Suppressor macrophage (primary cell): ENCODE measurements around the gene ENDOV.

Experiments used
- DNase-seq, 4 experiments: peaks; one replicate each; pipeline ENCODE4 v3.0.0-alpha.2; 2020 to 2022

ENDOV gene

DNA sequence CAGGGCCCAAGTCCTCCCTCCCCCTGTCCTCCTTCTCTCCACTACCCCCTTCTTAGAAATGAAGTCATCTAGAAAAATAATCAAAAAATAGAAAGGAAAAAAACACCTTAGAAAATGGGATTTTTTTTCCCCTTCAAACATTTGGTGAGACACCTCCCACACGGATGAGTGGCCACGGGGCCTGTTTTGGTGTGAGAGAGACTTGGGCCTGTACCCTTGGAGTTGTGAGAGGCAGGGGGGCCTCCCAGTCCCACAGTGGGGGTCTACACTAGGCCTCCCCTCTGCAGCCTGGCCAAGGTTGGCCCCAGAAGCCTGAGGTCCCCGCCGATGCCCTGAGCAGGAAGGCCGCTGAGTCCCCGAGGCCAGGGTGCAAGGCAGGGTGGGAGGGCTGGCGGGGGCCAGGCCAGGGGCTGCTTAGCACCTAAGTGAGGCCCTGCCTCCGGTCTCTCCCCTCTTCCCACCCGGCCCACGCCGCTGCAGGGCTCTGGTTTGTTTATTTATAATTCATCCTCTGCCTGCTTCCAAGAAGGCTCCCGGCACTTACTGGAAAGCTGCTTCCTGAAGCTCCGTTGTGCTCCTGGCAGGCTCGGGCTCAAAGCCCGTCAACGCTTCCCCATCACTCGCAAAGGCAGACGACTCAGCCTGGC is 35.1 kb downstream of the ENDOV start:
- no peak for DNase-seq

DNA sequence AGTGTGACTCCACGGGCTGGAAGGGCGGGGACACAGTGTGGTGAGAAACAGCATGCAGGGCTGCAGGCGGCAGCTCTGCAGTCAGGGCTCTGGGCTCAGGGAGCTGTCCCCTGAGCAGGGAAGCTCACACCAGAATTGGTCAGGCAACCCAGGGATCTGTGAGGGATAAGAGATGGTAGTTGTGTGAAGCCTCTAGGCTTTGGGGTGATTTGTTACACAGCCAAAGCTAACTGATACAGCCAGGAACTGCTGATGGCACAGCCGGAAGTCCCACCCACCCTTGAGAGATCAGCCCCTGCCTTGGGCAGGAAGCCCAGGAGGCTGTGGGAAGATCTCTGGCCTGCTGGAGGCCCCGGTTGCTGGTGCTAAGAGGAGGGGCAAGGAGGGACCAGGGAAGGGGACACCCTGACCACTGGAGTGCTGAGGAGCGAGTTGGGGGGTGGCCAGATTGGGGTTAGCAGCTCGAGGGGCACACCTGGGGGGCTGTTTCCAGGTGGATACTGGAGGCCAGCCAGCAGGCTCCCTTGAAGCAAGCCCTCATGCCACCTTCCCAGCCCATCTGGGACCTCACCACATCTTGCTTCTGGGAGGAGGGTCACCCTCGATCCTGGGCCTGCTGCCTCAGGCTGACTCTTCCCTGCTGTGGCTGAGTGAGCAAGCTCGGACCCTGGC is 36.3 kb downstream of the ENDOV start:
- no peak for DNase-seq

- no peak for DNase-seq
These were observed 37.4 kb downstream of the ENDOV start for GRCh38 chr17:80452173-80452915.

DNA sequence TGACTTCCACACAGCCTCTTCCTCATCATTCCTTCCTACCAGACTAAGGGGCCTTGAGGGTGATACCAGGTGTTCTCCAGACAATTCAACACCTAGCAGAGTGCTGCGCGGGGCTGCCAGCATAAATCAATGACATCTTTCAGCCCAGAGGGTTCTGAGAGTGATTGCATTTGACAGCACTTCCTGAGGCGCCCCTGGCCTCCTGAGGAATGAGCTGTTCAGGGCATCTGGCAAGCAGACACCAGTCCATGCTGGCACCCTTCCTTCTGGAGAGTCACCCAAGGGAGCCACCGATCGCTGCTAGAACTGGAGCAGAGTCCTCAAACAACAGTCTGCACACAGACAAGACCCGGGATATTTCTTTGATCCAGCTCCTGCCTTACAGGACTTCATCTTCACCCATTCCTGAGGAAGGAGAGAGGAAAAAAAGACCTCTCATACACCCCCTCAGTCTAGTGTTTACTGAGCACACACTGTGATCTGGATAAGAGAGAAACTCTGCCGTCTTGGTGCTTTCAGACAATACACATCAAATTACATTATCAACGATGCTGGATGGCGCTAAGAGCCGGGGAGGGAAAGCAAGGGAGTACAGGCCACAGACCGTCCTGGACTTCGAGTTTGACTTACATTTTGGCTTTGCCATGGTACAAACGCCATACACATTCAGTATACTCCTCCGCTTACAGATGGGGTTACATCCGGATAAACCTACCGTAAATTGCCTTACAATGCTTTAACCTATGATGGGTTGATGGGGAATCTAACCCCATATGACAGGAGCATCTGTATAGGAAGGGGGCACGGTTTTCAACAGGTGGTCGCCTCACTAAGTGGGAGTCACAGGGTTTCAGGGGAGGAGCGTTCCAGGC is 38.4 kb downstream of the ENDOV start:
- no peak for DNase-seq

- peak in 2 of 4 experiments; percentile 5 to 12 for DNase-seq
These were observed 39.1 kb downstream of the ENDOV start for GRCh38 chr17:80453998-80454556.

DNA sequence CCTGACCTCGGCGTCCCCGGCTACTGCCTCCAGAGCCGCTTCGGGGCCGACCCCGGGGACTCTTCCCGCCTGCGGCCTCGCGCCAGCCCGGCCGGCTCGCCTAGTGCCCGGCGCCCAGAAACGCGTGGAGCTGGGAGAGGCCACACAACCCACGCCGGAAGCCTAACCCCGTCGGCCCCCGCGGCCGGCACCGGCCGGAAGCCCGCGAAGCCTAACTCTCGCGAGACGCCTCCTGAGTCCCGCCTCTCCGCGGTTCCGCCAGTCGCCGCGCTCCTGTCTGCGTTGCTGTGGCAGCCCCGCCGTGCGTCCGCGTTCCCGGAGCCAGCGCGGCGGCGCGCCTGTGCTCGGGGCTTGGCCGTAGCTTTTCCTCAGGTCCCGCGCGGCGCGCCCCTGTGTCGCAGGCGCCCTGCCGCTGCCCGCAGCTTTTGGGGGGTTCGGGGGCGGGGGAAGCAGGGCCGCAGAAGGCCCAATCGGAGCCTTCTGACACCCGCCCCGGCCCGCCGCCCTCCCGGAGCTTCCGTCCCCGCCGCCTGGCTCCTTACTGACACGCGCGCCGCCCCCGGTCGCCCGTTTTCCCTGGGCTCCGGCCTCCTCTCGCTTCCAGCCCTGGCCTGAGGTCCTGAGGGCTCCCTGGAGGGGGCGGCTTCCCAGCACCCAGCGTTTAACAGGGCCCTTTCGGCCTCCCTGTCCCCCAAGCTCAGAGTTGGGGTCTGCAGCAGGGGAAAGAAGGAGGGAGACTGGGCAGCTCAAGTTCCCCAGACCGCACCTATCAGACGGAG is 39.8 kb downstream of the ENDOV start:
- DNase-seq: peak; percentile 98 to 100 (median 98)

- DNase-seq: peak; percentile 58 to 82 (median 72)
These were observed 40.4 kb downstream of the ENDOV start for GRCh38 chr17:80455336-80455710.

GRCh38 chr17:80455784-80456183 is 40.8 kb downstream of the ENDOV start:
- DNase-seq: no peak

DNA sequence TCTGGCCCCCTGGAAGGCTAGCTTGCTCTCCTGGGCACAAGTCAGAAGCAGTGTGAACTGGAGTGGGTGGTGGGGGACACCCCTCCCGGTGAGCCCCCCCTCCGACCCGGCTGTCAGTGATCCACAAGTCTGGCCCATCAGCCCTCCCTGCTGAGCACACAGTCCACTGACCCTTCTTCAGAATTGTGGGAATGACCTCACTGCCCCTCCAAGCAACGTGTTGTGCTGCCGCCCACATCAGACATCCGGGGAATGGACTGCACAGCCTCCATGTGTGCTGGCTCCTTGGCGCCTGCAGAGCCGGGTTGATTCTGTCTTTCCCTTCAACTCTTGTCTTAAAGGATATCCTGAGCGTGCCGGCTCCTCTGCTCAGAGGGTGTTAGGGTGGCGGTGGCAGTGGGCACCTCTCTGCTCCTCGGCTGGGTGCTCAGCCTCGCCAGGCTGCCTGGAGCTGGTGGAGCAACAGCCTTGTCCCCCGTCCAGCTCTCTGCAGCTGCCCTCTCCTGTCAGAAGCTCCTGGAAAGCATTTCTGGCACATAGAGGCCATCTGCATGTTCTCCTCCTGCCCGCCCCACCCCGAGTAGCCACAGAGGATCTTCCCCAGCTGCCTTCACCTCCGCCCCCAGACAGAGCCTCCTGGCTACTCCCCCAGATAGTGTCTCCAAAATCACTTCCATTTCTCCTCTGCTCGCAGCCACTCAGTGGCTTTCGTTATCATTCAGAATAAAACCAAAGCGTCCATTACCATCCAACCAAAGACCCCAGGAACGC is 41.7 kb downstream of the ENDOV start:
- peak in 2 of 4 experiments; percentile 16 to 27 for DNase-seq

DNA sequence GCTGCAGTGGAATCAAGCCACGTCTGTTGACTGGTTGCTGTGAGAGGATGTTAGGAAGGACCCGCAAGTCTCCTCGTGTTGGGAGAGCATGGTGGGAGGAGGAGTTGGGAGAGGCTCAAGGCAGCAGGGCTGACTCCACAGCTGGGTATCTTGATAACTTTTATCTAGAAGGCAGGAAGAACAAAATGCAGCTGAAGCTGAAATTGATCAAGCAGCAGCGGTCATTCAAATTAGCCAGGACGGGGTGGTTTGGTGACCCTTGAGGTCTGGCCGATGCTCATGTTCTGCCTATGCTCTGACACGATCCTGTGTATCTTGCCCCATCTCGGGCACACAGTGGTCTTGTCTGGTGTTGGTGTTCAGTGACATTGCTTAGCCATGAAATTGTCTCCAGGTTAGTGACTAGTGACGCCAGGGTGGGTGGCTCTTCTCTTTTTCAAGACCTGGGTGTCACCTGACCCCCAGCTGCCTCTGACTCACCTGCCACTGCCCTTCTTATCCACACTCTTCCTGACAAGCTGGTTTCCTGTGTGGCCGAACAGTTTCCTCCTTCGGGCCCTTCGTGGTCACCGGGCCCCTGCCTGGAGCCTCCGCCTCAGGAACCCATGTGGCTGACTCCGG is 42.4 kb downstream of the ENDOV start:
- peak; percentile 59 to 79 (median 72) for DNase-seq

GRCh38 chr17:80458016-80458415 is 43.0 kb downstream of the ENDOV start:
- no peak for DNase-seq

DNA sequence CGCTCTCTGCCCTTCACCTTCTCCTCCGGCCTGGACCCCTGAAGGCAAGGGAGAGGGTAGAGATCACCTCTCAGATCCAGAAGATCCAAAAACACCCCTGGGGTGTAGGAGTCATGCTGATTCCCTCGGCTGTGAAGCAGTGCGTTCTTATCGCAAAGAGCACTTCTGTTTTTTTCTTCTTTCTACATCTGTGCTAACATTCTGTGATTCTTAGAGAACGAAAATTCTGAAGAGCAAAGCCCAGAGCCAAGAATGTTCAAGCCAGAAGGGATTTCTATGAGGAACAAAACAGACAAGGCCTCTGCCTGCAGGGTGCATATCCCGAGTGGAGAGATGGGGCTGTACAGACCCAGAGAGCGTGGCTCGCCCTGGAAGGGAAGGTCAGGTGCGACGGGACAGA is 44.3 kb downstream of the ENDOV start:
- DNase-seq: no peak

DNA sequence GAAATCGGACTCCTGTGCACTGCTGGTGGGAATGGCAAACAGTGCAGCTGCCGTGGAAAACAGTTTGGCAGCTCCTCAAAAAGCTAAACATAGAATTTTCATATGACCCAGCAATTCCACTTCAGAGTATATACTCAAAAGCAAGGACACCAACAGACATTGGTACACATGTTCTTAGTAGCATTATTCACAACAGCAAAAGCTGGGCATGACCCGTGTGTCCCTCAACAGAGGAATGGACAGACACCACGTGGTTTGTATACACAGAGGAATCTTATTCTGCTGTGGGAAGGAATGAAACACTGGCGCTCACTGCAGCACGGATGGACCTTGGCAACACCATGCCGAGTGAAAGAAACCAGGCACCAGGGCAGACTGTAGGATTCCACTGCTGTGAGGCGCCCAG is 45.5 kb downstream of the ENDOV start:
- no peak for DNase-seq

DNA sequence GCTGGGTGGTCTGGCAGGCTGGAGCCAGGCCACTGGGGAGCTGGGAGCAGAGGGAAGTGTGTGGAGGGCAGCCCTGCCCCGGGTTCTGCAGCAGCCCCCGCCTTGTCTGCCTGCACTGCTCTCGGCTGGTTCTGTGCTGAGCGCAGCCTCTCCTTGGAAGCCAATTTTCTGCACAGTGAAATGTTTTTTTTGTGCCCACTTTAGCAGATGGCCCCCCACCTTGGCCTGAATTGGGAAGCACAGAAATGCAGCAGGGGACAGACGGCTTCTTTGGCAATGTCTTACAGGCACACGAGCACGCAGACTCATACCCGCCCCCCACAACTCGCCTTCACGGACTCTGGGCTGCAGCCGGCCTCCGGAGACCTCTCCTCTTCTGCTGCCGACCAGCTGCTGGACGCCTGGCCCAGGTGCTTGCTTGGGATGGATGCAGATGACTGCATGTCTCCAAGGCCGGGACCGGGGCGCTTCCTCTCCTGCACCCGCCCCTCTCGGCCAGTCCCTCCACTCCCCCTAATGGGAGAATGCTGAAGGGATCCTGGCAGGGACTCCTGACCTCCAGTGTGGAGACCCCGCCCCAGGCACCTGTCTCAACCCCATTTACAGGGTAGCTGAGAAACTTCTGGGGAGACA is 46.7 kb downstream of the ENDOV start:
- no peak for DNase-seq

GRCh38 chr17:80463784-80464400 is 48.9 kb downstream of the ENDOV start:
- DNase-seq: no peak

- no peak for DNase-seq
These were observed 49.5 kb downstream of the ENDOV start for GRCh38 chr17:80464486-80464885.

- DNase-seq: no peak
These were observed 50.5 kb downstream of the ENDOV start for GRCh38 chr17:80465327-80465974.

GRCh38 chr17:80466188-80466705 is 51.3 kb downstream of the ENDOV start:
- DNase-seq: no peak

DNA sequence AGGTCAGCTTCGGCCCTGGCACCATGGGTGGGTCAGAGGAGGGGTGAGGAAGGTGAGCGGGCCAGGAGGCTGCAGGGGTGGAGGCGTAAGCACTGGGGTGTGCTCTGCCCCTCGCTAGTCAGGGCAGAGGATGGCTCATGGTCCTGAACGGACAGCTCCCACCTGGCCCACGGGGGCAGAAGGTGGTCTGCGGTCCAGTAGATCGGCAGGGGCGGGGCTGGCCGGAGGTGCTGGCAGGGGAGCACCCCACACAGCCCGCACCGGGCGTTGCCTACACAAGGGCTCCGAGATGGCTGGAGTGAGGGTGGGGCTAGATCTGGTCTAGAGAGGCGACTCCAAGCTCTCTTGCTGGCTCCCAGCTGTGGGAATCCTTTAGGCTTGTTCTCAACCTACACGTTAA is 53.3 kb downstream of the ENDOV start:
- no peak for DNase-seq
